Right ventricle myocardium inferior (tissue), 1 donor: ENCODE data around the gene ZNF639. TPM values are rescaled to one million over a fixed set of nuclear protein-coding genes. Genes with fewer than 3 reads are reported as not detected.
A peak's percentile ranks its signal among the peaks of the same experiment; 100 is the strongest.
"Not testable (repeated sequence)": the region's sequence is repeated elsewhere in the genome, so short reads cannot be mapped to it uniquely, and the experiment has no call there.

Experiments used
- ATAC-seq: fragments of 200-7000 bp; cut with Tn5 transposase; one replicate; pipeline ENCODE4 v1.9.1; 2020; ENCODE audit warnings: mild to moderate bottlenecking, moderate library complexity
- DNase-seq: peaks from one replicate; pipeline ENCODE4 v3.0.0; 2021; ENCODE audit errors: missing footprints
- intact Hi-C: fragments of 100-400 bp; cut with DNase I; formaldehyde crosslinking; loops from one replicate; pipeline ENCODE4 v1.11.0; 2022
- long read RNA-seq: library from polyadenylated mRNA; unstranded; transcript quantifications from one replicate; pipeline ENCODE4 v2.0.0, GENCODE V29; 2021
- total RNA-seq: library from RNA; stranded (reverse); fragmentation: NEBNext Ultra II Directional; extraction: Animal tissue kit (Norgen Biotek cat#: 25700); gene quantifications from one replicate; pipeline ENCODE4 v1.2.1, GENCODE V29; 2021
- donor health status: DM: no; HTN: yes; CAD: no; lungs with severe emphysema.

ZNF639 gene, protein sequence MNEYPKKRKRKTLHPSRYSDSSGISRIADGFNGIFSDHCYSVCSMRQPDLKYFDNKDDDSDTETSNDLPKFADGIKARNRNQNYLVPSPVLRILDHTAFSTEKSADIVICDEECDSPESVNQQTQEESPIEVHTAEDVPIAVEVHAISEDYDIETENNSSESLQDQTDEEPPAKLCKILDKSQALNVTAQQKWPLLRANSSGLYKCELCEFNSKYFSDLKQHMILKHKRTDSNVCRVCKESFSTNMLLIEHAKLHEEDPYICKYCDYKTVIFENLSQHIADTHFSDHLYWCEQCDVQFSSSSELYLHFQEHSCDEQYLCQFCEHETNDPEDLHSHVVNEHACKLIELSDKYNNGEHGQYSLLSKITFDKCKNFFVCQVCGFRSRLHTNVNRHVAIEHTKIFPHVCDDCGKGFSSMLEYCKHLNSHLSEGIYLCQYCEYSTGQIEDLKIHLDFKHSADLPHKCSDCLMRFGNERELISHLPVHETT
- total RNA-seq, result 31.2 TPM
- long read RNA-seq, transcript ZNF639-209 (6 exons, 2,033 nt), result minor isoform, 5 of 24 reads
- long read RNA-seq, transcript ZNF639-207 (7 exons, 1,228 nt), result major isoform, 14 of 24 reads
- long read RNA-seq, partial matches to known transcripts, result 0 of 24 reads
- long read RNA-seq, other reads (novel, unspliced or antisense), result 4 of 24 reads

- intact Hi-C loops, result loop anchor here (1.0 to 5.0 kb wide), 4 partner anchors 25 to 240 kb away; partner anchors contain the start of genes ACTL6A and MFN1
- ATAC-seq (peak; percentile 91), DNase-seq (peak; percentile 89)
Measured at GRCh38 chr3:179322286-179323196, at the start of gene ZNF639. Gene ZNF639, plus strand, starts transcription at chr3:179323031. Its CDS starts 5,263 bp downstream, at chr3:179328294.

DNA sequence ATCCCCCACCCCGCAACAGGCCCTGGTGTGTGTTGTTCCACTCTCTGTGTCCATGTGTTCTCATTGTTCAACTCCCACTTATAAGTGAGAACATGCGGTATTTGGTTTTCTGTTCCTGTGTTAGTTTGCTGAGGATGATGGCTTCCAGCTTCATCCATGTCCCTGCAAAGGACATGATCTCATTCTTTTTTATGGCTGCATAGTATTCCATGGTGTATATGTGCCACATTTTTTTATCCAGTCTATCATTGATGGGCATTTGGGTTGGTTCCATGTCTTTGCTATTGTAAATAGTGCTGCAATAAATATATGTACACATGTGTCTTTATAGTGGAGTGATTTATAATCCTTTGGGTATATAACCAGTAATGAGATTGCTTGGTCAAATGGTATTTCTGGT lies 48.4 kb upstream of the ZNF639 start:
- DNase-seq, intact Hi-C loops, ATAC-seq: not testable (repeated sequence)

DNA sequence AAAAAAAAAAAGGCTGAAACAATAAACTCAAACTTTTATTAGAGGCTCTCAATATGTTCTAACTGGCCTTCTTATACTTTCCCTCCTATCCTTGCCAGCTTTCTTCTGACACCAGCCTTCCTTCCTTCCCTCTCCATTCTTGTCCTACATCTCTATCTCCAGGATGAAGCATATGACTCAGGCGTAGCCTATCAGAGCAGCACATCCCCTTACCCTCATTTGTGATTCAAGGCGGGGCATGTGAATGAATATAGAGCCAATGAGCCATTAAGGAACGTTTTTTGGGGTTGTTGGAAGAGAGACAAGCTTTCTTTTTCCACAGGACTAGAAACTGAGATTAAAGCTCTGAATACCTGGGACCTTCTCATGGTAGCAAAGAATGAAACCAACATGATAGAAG lies 46.8 kb upstream of the ZNF639 start:
- intact Hi-C loops, result no loop called here
- ATAC-seq (no peak), DNase-seq (no peak)

DNA sequence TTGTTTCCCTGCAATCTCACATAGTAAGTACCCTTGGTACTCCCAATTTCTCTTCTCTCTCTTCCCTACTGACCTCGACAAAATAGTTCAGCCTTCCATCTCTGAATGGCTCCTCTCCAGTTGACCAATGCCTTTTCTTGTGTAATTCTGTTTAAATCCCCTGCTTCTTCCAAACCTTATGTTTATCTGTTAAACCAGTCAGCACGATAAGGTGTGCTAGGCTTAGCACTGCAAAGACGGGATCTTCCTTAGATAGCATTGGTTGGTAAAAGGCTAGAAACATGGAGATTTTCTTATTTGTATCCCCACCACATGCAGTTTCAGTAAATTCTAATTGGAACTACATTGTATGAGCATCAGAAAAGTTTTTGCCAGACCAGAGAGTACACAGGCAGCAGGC lies 46.1 kb upstream of the ZNF639 start:
- DNase-seq, result no peak
- no peak for ATAC-seq
- intact Hi-C loops, result no loop called here

GRCh38 chr3:179278151-179278550 lies 44.7 kb upstream of the ZNF639 start:
- intact Hi-C loops, result no loop called here
- ATAC-seq (no peak), DNase-seq (no peak)

GRCh38 chr3:179278932-179279693 lies 43.7 kb upstream of the ZNF639 start:
- no peak for ATAC-seq
- intact Hi-C loops, result no loop called here

GRCh38 chr3:179279837-179280236 lies 43.0 kb upstream of the ZNF639 start:
- DNase-seq, result no peak
- no peak for ATAC-seq
- intact Hi-C loops, result no loop called here

More at GRCh38 chr3:179278932-179279693, 43.7 kb upstream of the ZNF639 start:
- no peak for DNase-seq

GRCh38 chr3:179281825-179282224 lies 41.0 kb upstream of the ZNF639 start:
- ATAC-seq, result no peak
- intact Hi-C loops, result no loop called here

DNA sequence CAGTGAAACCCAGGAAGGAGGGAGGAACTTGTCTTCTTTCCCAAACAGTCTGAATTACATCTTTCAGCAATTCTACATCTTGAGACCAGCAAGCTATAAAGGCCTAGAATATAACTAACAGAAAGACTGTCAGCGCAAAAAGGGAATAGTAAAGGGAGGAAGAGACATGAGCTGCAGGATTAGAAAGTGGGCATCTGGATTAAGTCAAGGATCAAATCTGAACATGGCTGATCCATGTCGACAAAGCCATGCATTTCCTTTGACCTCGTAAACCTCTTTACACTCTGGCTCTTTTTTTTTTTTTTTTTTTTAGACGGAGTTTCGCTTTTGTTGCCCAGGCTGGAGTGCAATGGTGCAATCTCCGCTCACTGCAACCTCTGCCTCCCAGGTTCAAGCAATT lies 36.5 kb upstream of the ZNF639 start:
- no peak for ATAC-seq
- intact Hi-C loops, result no loop called here
- no peak for DNase-seq

More at GRCh38 chr3:179281825-179282224, 41.0 kb upstream of the ZNF639 start:
- no peak for DNase-seq

GRCh38 chr3:179288845-179289244 lies 34.0 kb upstream of the ZNF639 start:
- ATAC-seq (no peak), DNase-seq (no peak)
- intact Hi-C loops, result no loop called here

GRCh38 chr3:179289295-179289694 lies 33.5 kb upstream of the ZNF639 start:
- intact Hi-C loops, result no loop called here
- ATAC-seq (no peak), DNase-seq (no peak)

DNA sequence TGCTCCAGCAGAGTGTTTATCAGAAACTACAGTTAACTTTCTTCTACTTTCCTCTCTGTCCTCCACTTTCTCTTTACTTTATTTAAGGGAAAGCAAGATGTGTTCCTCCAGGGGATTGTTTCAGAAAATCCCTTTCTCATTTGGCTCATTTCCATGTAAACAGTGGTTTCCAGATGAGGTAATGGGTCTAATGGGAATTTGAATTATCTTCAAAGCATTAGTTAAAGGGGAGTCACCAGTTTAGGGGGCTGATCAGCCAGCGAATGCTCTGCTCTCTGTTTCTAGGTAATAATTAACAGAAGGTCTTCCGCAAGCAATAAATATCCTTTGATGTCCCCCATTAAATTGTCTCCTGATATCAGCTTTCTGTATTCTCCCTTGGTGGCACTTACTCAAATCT lies 30.4 kb upstream of the ZNF639 start:
- ATAC-seq, result no peak
- intact Hi-C loops, result no loop called here

GRCh38 chr3:179297971-179298725 lies 24.7 kb upstream of the ZNF639 start:
- DNase-seq, result no peak
- intact Hi-C loops, result no loop called here
- ATAC-seq, result no peak

More for the DNA sequence above, 30.4 kb upstream of the ZNF639 start:
- DNase-seq, result no peak

DNA sequence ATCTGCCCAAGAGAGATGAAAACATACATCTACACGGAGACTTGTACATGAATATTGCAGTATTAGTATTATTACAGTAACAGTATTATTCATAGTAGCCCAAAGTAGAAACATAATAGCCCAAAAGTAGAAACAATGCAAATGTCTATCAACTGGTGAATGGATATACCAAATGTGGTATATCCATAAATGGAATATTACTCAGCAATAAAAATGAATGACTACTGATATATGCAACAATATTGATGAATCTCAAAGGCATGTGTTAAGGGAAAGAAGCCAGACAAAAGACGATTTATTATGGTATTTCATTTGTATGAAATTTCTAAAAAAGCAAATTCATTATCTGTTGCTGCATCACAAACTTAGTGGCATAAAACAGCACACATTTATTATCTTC lies 23.5 kb upstream of the ZNF639 start:
- intact Hi-C loops, result no loop called here
- DNase-seq, result no peak
- ATAC-seq, result no peak

GRCh38 chr3:179299999-179300613 lies 22.7 kb upstream of the ZNF639 start:
- DNase-seq (no peak), ATAC-seq (no peak)
- intact Hi-C loops, result no loop called here

GRCh38 chr3:179301645-179302044 lies 21.2 kb upstream of the ZNF639 start:
- intact Hi-C loops, result no loop called here
- no peak for DNase-seq
- no peak for ATAC-seq

DNA sequence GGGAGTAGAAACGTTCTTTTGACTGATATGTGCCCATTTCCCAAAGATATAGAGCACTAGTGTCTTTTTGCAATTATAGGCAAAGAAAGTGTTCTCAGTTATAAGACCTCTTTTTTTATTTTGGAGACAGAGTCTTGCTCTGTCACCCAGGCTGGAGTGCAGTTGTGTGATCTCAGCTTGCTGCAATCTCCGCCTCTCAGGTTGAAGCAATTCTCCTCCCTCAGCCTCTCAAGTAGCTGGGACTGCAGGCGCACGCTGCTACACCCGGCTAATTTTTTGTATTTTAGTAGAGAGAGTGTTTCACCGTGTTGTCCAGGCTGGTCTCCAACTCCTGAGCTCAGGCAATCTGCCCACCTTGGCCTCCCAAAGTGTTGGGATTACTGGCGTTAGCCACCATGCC lies 20.7 kb upstream of the ZNF639 start:
- DNase-seq, result no peak
- no peak for ATAC-seq
- intact Hi-C loops, result no loop called here
